Measurements from ENCODE around the gene GFRA3. TPM values are rescaled to one million over a fixed set of nuclear protein-coding genes. Genes with fewer than 3 reads are reported as not detected.

GFRA3 gene
- total RNA-seq, 1 experiment from 2014 or later, result not detected

Other genes starting within 250 kb of the GFRA3 start
- 10.3 and 26.8 TPM in 2 replicates for gene FAM13B, start 241.5 kb downstream of the GFRA3 start, total RNA-seq (2014; rRNA removed; shearing (Covaris generic))
- gene WNT8A, start 190.6 kb downstream of the GFRA3 start, total RNA-seq (2014; rRNA removed; shearing (Covaris generic)), result not detected in 2 replicates
- gene NME5, start 135.2 kb downstream of the GFRA3 start, total RNA-seq (2014; rRNA removed; shearing (Covaris generic)), result 0.29 TPM in 1 of 2 replicates, not detected in the other
- 56.2 and 79.0 TPM in 2 replicates for gene BRD8, start 96.0 kb downstream of the GFRA3 start, total RNA-seq (2014; rRNA removed; shearing (Covaris generic))
- gene KIF20A, start 95.5 kb downstream of the GFRA3 start, total RNA-seq (2014; rRNA removed; shearing (Covaris generic)), result 105 and 106 TPM in 2 replicates
- 44.6 and 46.3 TPM in 2 replicates for gene CDC23, start 61.3 kb downstream of the GFRA3 start, total RNA-seq (2014; rRNA removed; shearing (Covaris generic))
- 57.4 and 60.2 TPM in 2 replicates for gene CDC25C, start 57.2 kb upstream of the GFRA3 start, total RNA-seq (2014; rRNA removed; shearing (Covaris generic))
- gene FAM53C, start 63.6 kb upstream of the GFRA3 start, total RNA-seq (2014; rRNA removed; shearing (Covaris generic)), result 19.5 and 24.1 TPM in 2 replicates
- 34.5 and 34.9 TPM in 2 replicates for gene KDM3B, start 78.1 kb upstream of the GFRA3 start, total RNA-seq (2014; rRNA removed; shearing (Covaris generic))
- gene REEP2, start 164.4 kb upstream of the GFRA3 start, total RNA-seq (2014; rRNA removed; shearing (Covaris generic)), result 3.4 and 12.3 TPM in 2 replicates
- 9.7 and 11.5 TPM in 2 replicates for gene EGR1, start 190.9 kb upstream of the GFRA3 start, total RNA-seq (2014; rRNA removed; shearing (Covaris generic))